Suprapubic skin (tissue), 4 donors: ENCODE results near the gene SLC18A2. TPM values are rescaled to one million over a fixed set of nuclear protein-coding genes. Genes with fewer than 3 reads are reported as not detected.

ENCODE experiments used
- DNase-seq, 2 donors: peaks; one replicate each; pipeline ENCODE4 v3.0.0-alpha.2; 2019; ENCODE audit warnings: low spot score in 2 of 2
- H3K27ac ChIP-seq: fragments of 200-600 bp; sonication (generic); one replicate; pipeline ENCODE4 v1.5.1; 2019
- H3K27me3 ChIP-seq: fragments of 200-600 bp; sonication (generic); one replicate; pipeline ENCODE4 v1.5.1; 2019
- H3K36me3 ChIP-seq: fragments of 200-600 bp; sonication (generic); one replicate; pipeline ENCODE4 v1.5.1; 2019
- H3K4me1 ChIP-seq: fragments of 200-600 bp; sonication (generic); one replicate; pipeline ENCODE4 v1.5.1; 2019
- H3K4me3 ChIP-seq: fragments of 200-600 bp; sonication (generic); one replicate; pipeline ENCODE4 v1.5.1; 2019; ENCODE audit warnings: mild to moderate bottlenecking
- H3K9me3 ChIP-seq: fragments of 200-600 bp; sonication (generic); one replicate; pipeline ENCODE4 v1.5.1; 2019
- CTCF ChIP-seq, 2 donors: fragments of 200-600 bp in 1 of 2; fragments of 450-650 bp in 1 of 2; sonication (generic) in 1 of 2; IDR thresholded peaks; one replicate each; pipeline ENCODE4 v1.5.1; 2016 to 2019; ENCODE audit warnings: antibody characterized with exemption in 2 of 2, mild to moderate bottlenecking in 1 of 2, moderate library complexity in 1 of 2
- EP300 ChIP-seq: sonication (generic); formaldehyde crosslinking; IDR thresholded peaks from one replicate; pipeline ENCODE4 v1.6.1; 2017; ENCODE audit warnings: antibody characterized with exemption
- POLR2A ChIP-seq, 2 donors: fragments of 450-650 bp; IDR thresholded peaks; one replicate each; pipeline ENCODE4 v1.6.1; 2017; ENCODE audit warnings: antibody characterized with exemption in 2 of 2, mild to moderate bottlenecking in 2 of 2, moderate library complexity in 2 of 2
- POLR2AphosphoS5 ChIP-seq, 3 donors: sonication (generic); formaldehyde crosslinking; IDR thresholded peaks; one replicate each; pipeline ENCODE4 v1.6.1; 2017; ENCODE audit warnings: antibody characterized with exemption in 3 of 3
- WGBS: methylation state at CpG from one replicate; pipeline ENCODE4 v1.1.5; 2018; 5-methylcytosine and 5-hydroxymethylcytosine counted together
- total RNA-seq, 4 donors: library from RNA; depleted of rRNA; stranded (reverse); fragments of >200 nt; gene quantifications; one replicate each; pipeline ENCODE4 v1.1.0, GENCODE V29; 2016

SLC18A2 gene
- total RNA-seq, 4 donors from 2014 or later = 2.7 to 10.5 (median 5.4) TPM

GRCh38 chr10:117272195-117273076 lies 31.5 kb downstream of the SLC18A2 start:
- H3K9me3 ChIP-seq = no peaks in the 10 kb centered on the region

GRCh38 chr10:117273980-117274379 lies 33.1 kb downstream of the SLC18A2 start:
- Histone ChIP-seq H3K4me1 (no peaks in the 10 kb centered on the region), H3K9me3 (no peaks in the 10 kb centered on the region), H3K36me3 (no peaks in the 10 kb centered on the region), H3K27ac (no peak overlapping the region), H3K27me3 (no peaks in the 10 kb centered on the region), H3K4me3 (no peak overlapping the region)
- 94% methylated on average over 3 of the region's 3 CpGs for WGBS
- DNase-seq = no peak
- no peak for TF ChIP-seq POLR2A (IDR thresholded peaks at IDR 0.05)
- no peak for TF ChIP-seq EP300
- no peak for TF ChIP-seq CTCF (IDR thresholded peaks at IDR 0.05)
- TF ChIP-seq POLR2AphosphoS5 (IDR thresholded peaks at IDR 0.05) = no peak

More at GRCh38 chr10:117272195-117273076, 31.5 kb downstream of the SLC18A2 start:
- H3K4me3 ChIP-seq = no peak overlapping the region
- H3K36me3 ChIP-seq = no peaks in the 10 kb centered on the region
- no peak for TF ChIP-seq POLR2AphosphoS5 (IDR thresholded peaks at IDR 0.05)
- no peak for TF ChIP-seq CTCF (IDR thresholded peaks at IDR 0.05)
- no peak for TF ChIP-seq EP300
- no peak for TF ChIP-seq POLR2A (IDR thresholded peaks at IDR 0.05)
- H3K4me1 ChIP-seq = no peaks in the 10 kb centered on the region
- H3K27me3 ChIP-seq = no peaks in the 10 kb centered on the region
- WGBS = 81% methylated on average over 13 of the region's 13 CpGs
- DNase-seq = no peak
- no peak overlapping the region for H3K27ac ChIP-seq

GRCh38 chr10:117274509-117274908 lies 33.6 kb downstream of the SLC18A2 start:
- DNase-seq = no peak
- no peaks in the 10 kb centered on the region for H3K4me1 ChIP-seq
- no peaks in the 10 kb centered on the region for H3K36me3 ChIP-seq
- no peak overlapping the region for H3K27ac ChIP-seq
- H3K27me3 ChIP-seq = no peaks in the 10 kb centered on the region
- 100% methylated on average over 5 of the region's 5 CpGs for WGBS
- no peaks in the 10 kb centered on the region for H3K9me3 ChIP-seq
- TF ChIP-seq CTCF (IDR thresholded peaks at IDR 0.05) (no peak), POLR2AphosphoS5 (IDR thresholded peaks at IDR 0.05) (no peak), POLR2A (IDR thresholded peaks at IDR 0.05) (no peak), EP300 (no peak)
- no peak overlapping the region for H3K4me3 ChIP-seq

- TF ChIP-seq EP300 (no peak), CTCF (IDR thresholded peaks at IDR 0.05) (no peak), POLR2AphosphoS5 (IDR thresholded peaks at IDR 0.05) (no peak), POLR2A (IDR thresholded peaks at IDR 0.05) (no peak)
- 70% methylated on average over 3 of the region's 3 CpGs for WGBS
- H3K4me3 ChIP-seq = no peak overlapping the region
Measured at GRCh38 chr10:117275121-117275520, 34.2 kb downstream of the SLC18A2 start.

GRCh38 chr10:117277675-117278074 lies 36.8 kb downstream of the SLC18A2 start:
- Histone ChIP-seq H3K36me3 (no peaks in the 10 kb centered on the region), H3K27me3 (no peaks in the 10 kb centered on the region), H3K4me1 (no peaks in the 10 kb centered on the region), H3K4me3 (no peak overlapping the region), H3K9me3 (no peaks in the 10 kb centered on the region), H3K27ac (no peak overlapping the region)
- DNase-seq = no peak
- WGBS = 86% methylated on average over 2 of the region's 2 CpGs
- no peak for TF ChIP-seq CTCF (IDR thresholded peaks at IDR 0.05)
- no peak for TF ChIP-seq EP300
- no peak for TF ChIP-seq POLR2A (IDR thresholded peaks at IDR 0.05)
- TF ChIP-seq POLR2AphosphoS5 (IDR thresholded peaks at IDR 0.05) = no peak

More at GRCh38 chr10:117275121-117275520, 34.2 kb downstream of the SLC18A2 start:
- DNase-seq = no peak
- Histone ChIP-seq H3K4me1 (no peaks in the 10 kb centered on the region), H3K9me3 (no peaks in the 10 kb centered on the region), H3K27me3 (no peaks in the 10 kb centered on the region), H3K36me3 (no peaks in the 10 kb centered on the region), H3K27ac (no peak overlapping the region)
